Measurements from ENCODE around the gene ZBTB20.

- TF ChIP-seq, protein P1, sequence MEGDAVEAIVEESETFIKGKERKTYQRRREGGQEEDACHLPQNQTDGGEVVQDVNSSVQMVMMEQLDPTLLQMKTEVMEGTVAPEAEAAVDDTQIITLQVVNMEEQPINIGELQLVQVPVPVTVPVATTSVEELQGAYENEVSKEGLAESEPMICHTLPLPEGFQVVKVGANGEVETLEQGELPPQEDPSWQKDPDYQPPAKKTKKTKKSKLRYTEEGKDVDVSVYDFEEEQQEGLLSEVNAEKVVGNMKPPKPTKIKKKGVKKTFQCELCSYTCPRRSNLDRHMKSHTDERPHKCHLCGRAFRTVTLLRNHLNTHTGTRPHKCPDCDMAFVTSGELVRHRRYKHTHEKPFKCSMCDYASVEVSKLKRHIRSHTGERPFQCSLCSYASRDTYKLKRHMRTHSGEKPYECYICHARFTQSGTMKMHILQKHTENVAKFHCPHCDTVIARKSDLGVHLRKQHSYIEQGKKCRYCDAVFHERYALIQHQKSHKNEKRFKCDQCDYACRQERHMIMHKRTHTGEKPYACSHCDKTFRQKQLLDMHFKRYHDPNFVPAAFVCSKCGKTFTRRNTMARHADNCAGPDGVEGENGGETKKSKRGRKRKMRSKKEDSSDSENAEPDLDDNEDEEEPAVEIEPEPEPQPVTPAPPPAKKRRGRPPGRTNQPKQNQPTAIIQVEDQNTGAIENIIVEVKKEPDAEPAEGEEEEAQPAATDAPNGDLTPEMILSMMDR (conservative IDR thresholded peaks at IDR 0.05), result no peak
- no peak for TF ChIP-seq EZH2 (IDR thresholded peaks at IDR 0.05; ENCODE audit: low read depth)
Observed at GRCh38 chr3:114562557-114562956, 584.5 kb downstream of the ZBTB20 start.

Data from PC-9 (cell line).